ENCODE results near the gene DCP1A. TPM values are rescaled to one million over a fixed set of nuclear protein-coding genes. Genes with fewer than 3 reads are reported as not detected.
A peak's percentile ranks its signal among the peaks of the same experiment; 100 is the strongest.

The DCP1A gene
- total and polyA plus RNA-seq, 2 experiments from 2014 or later, result 34.3 to 67.0 TPM

GRCh38 chr3:53259427-53260259 lies 87.7 kb downstream of the DCP1A start:
- Histone ChIP-seq H3K36me3 (no peaks in the 10 kb centered on the region), H3K4me3 (no peak overlapping the region), H3K4me1 (ENCODE audit: low read depth) (no peaks in the 10 kb centered on the region), H3K27ac (no peak overlapping the region), H3K9me3 (ENCODE audit: low read depth) (no peaks in the 10 kb centered on the region), H3K27me3 (no peaks in the 10 kb centered on the region)
- no peak for DNase-seq (ENCODE audit: low read depth in 1 of 2, low spot score in 1 of 2)
- TF ChIP-seq CTCF (IDR thresholded peaks at IDR 0.05; ENCODE audit: low read depth, low read length), result no peak

- Histone ChIP-seq H3K27ac (no peak overlapping the region), H3K9me3 (ENCODE audit: low read depth) (no peaks in the 10 kb centered on the region), H3K4me3 (no peak overlapping the region), H3K27me3 (no peaks in the 10 kb centered on the region), H3K36me3 (no peaks in the 10 kb centered on the region), H3K4me1 (ENCODE audit: low read depth) (no peaks in the 10 kb centered on the region)
- no peak for DNase-seq (ENCODE audit: low read depth in 1 of 2, low spot score in 1 of 2)
- no peak for TF ChIP-seq CTCF (IDR thresholded peaks at IDR 0.05; ENCODE audit: low read depth, low read length)
Observed at GRCh38 chr3:53258600-53259426, 88.5 kb downstream of the DCP1A start.

GRCh38 chr3:53257465-53257864 lies 89.9 kb downstream of the DCP1A start:
- no peak for TF ChIP-seq CTCF (IDR thresholded peaks at IDR 0.05; ENCODE audit: low read depth, low read length)
- H3K4me3 ChIP-seq, result no peak overlapping the region
- H3K27ac ChIP-seq, result no peak overlapping the region
- H3K36me3 ChIP-seq, result no peaks in the 10 kb centered on the region
- no peaks in the 10 kb centered on the region for H3K27me3 ChIP-seq
- H3K9me3 ChIP-seq (ENCODE audit: low read depth), result no peaks in the 10 kb centered on the region
- peaks cover 4% of the 10 kb centered on the region for H3K4me1 ChIP-seq (ENCODE audit: low read depth)
- DNase-seq (ENCODE audit: low read depth in 1 of 2, low spot score in 1 of 2), result no peak

GRCh38 chr3:53256704-53257055 lies 90.7 kb downstream of the DCP1A start:
- no peak for DNase-seq (ENCODE audit: low read depth in 1 of 2, low spot score in 1 of 2)
- Histone ChIP-seq H3K36me3 (no peaks in the 10 kb centered on the region), H3K27me3 (no peaks in the 10 kb centered on the region), H3K4me3 (no peak overlapping the region), H3K4me1 (ENCODE audit: low read depth) (peaks cover 8% of the 10 kb centered on the region), H3K9me3 (ENCODE audit: low read depth) (no peaks in the 10 kb centered on the region), H3K27ac (no peak overlapping the region)
- no peak for TF ChIP-seq CTCF (IDR thresholded peaks at IDR 0.05; ENCODE audit: low read depth, low read length)

GRCh38 chr3:53255775-53256703 lies 91.3 kb downstream of the DCP1A start, which contains the start of gene TKT:
TSS of gene TKT (minus strand) at chr3:53256022. CDS start at chr3:53255942, 80 bp downstream.
- Histone ChIP-seq H3K4me1 (ENCODE audit: low read depth) (peaks cover 8% of the 10 kb centered on the region), H3K4me3 (peak within 1 kb of the TSS; percentile 73), H3K36me3 (no peaks in the 10 kb centered on the region), H3K27me3 (no peaks in the 10 kb centered on the region), H3K9me3 (ENCODE audit: low read depth) (no peaks in the 10 kb centered on the region), H3K27ac (peak within 1 kb of the TSS; percentile 41)
- no peak for TF ChIP-seq CTCF (IDR thresholded peaks at IDR 0.05; ENCODE audit: low read depth, low read length)
- DNase-seq (ENCODE audit: low read depth in 1 of 2, low spot score in 1 of 2), result peak; percentile 91 to 94
